ENCODE data around the gene GYS1.

Gene GYS1

GRCh38 chr19:48963371-48964204 lies 29.5 kb downstream of the GYS1 start:
- DNase-seq (ENCODE audit: low read depth in 2 of 2): peak; percentile 43 to 66

- no peak for DNase-seq (ENCODE audit: low read depth in 2 of 2)
Measured at GRCh38 chr19:48962849-48963165, 30.3 kb downstream of the GYS1 start.

GRCh38 chr19:48962029-48962848 lies 30.9 kb downstream of the GYS1 start:
- no peak for DNase-seq (ENCODE audit: low read depth in 2 of 2)

GRCh38 chr19:48961673-48962028 lies 31.5 kb downstream of the GYS1 start:
- DNase-seq (ENCODE audit: low read depth in 2 of 2): no peak

GRCh38 chr19:48961051-48961649 lies 32.0 kb downstream of the GYS1 start:
- DNase-seq (ENCODE audit: low read depth in 2 of 2): no peak

GRCh38 chr19:48959341-48960239 lies 33.5 kb downstream of the GYS1 start:
- DNase-seq (ENCODE audit: low read depth in 2 of 2): no peak

- DNase-seq (ENCODE audit: low read depth in 2 of 2): no peak
Measured at GRCh38 chr19:48958006-48958405, 35.1 kb downstream of the GYS1 start.

- DNase-seq (ENCODE audit: low read depth in 2 of 2): no peak
Measured at GRCh38 chr19:48955308-48955958, 37.7 kb downstream of the GYS1 start.

- peak; percentile 93 to 96 for DNase-seq (ENCODE audit: low read depth in 2 of 2)
Measured at GRCh38 chr19:48954595-48955307, 38.4 kb downstream of the GYS1 start, which contains the start of gene BAX. BAX (plus strand) TSS chr19:48954875; CDS start chr19:48954929, 54 bp downstream.

- no peak for DNase-seq (ENCODE audit: low read depth in 2 of 2)
Measured at GRCh38 chr19:48953990-48954594, 39.0 kb downstream of the GYS1 start.

- DNase-seq (ENCODE audit: low read depth in 2 of 2): no peak
Measured at GRCh38 chr19:48953141-48953540, 40.0 kb downstream of the GYS1 start.

- no peak for DNase-seq (ENCODE audit: low read depth in 2 of 2)
Measured at GRCh38 chr19:48950830-48951519, 42.1 kb downstream of the GYS1 start.

GRCh38 chr19:48950159-48950558 lies 43.0 kb downstream of the GYS1 start:
- no peak for DNase-seq (ENCODE audit: low read depth in 2 of 2)

GRCh38 chr19:48947258-48947542 lies 45.9 kb downstream of the GYS1 start:
- no peak for DNase-seq (ENCODE audit: low read depth in 2 of 2)

GRCh38 chr19:48946463-48947257 lies 46.4 kb downstream of the GYS1 start:
- DNase-seq (ENCODE audit: low read depth in 2 of 2): no peak

- DNase-seq (ENCODE audit: low read depth in 2 of 2): no peak
Measured at GRCh38 chr19:48945817-48946216, 47.3 kb downstream of the GYS1 start.

- no peak for DNase-seq (ENCODE audit: low read depth in 2 of 2)
Measured at GRCh38 chr19:48945415-48945814, 47.7 kb downstream of the GYS1 start.

- no peak for DNase-seq (ENCODE audit: low read depth in 2 of 2)
Measured at GRCh38 chr19:48943081-48943480, 50.0 kb downstream of the GYS1 start.

- no peak for DNase-seq (ENCODE audit: low read depth in 2 of 2)
Measured at GRCh38 chr19:48940902-48941301, 52.2 kb downstream of the GYS1 start.
